Prostate gland (tissue), 2 donors: ENCODE data around the gene CCDC134. TPM values are rescaled to one million over a fixed set of nuclear protein-coding genes. Genes with fewer than 3 reads are reported as not detected.
"Not testable (repeated sequence)": the region's sequence is repeated elsewhere in the genome, so short reads cannot be mapped to it uniquely, and the experiment has no call there.

Source experiments
- DNase-seq: peaks from one replicate; pipeline ENCODE4 v3.0.0-alpha.2; 2019; ENCODE audit warnings: low spot score
- H3K27ac ChIP-seq, 2 donors: fragments of 200-600 bp; sonication (generic); 2 replicates each; pipeline ENCODE4 v1.5.1; 2017 to 2019
- H3K27me3 ChIP-seq: fragments of 200-600 bp; sonication (generic); replicated peaks from 2 replicates; pipeline ENCODE4 v1.5.1; 2019; ENCODE audit not compliant: insufficient read depth
- H3K36me3 ChIP-seq, 2 donors: fragments of 200-600 bp; sonication (generic); 1 replicate in 1 of 2; 2 replicates in 1 of 2; pipeline versions ENCODE4 v1.5.1 to v1.8.1; 2017 to 2019
- H3K4me1 ChIP-seq: fragments of 200-600 bp; sonication (generic); replicated peaks from 2 replicates; pipeline ENCODE4 v1.5.1; 2019
- H3K4me3 ChIP-seq, 2 donors: fragments of 200-600 bp; sonication (generic); 2 replicates each; pipeline ENCODE4 v1.5.1; 2017 to 2019
- H3K9me3 ChIP-seq: fragments of 200-600 bp; sonication (generic); 2 replicates; pipeline ENCODE4 v1.5.1; 2017
- CTCF ChIP-seq, 4 experiments: fragments of 200-600 bp in 2 of 4; fragments of 450-650 bp in 2 of 4; sonication (generic) in 2 of 4; IDR thresholded peaks; 1 replicate in 3 of 4; 2 replicates in 1 of 4; pipeline ENCODE4 v1.5.1; 2016 to 2019; ENCODE audit warnings: antibody characterized with exemption in 4 of 4, mild to moderate bottlenecking in 2 of 4, moderate library complexity in 2 of 4
- POLR2A ChIP-seq: fragments of 450-650 bp; IDR thresholded peaks from one replicate; pipeline ENCODE4 v1.6.1; 2016; ENCODE audit warnings: antibody characterized with exemption, mild to moderate bottlenecking
- POLR2AphosphoS5 ChIP-seq: sonication (generic); formaldehyde crosslinking; IDR thresholded peaks from one replicate; pipeline ENCODE4 v1.6.1; 2017; ENCODE audit warnings: antibody characterized with exemption
- WGBS: methylation state at CpG from one replicate; pipeline ENCODE4 v1.1.5; 2018; 5-methylcytosine and 5-hydroxymethylcytosine counted together
- intact Hi-C: fragments of 100-400 bp; cut with DNase I; formaldehyde crosslinking; loops from one replicate; pipeline ENCODE4 v1.14.2; 2022
- total RNA-seq, 2 donors: library from RNA; depleted of rRNA; stranded (reverse); fragments of >200 nt; gene quantifications; one replicate each; pipeline ENCODE4 v1.1.0, GENCODE V29; 2016

CCDC134 gene
- total RNA-seq, 2 donors from 2014 or later: 12.0 to 20.7 TPM

- intact Hi-C loops: no loop called here
- no peaks in the 10 kb centered on the region for H3K9me3 ChIP-seq
Measured at GRCh38 chr22:41832553-41833368, 32.3 kb downstream of the CCDC134 start, which contains the start of gene SREBF2. TSS of gene SREBF2 (plus strand) at chr22:41833105. CDS start at chr22:41833271, 166 bp downstream.

GRCh38 chr22:41833369-41834004 is 33.0 kb downstream of the CCDC134 start:
- Histone ChIP-seq H3K9me3 (no peaks in the 10 kb centered on the region), H3K27ac (peak overlapping the region; percentile 96 to 98), H3K36me3 (no peaks in the 10 kb centered on the region), H3K27me3 (no peaks in the 10 kb centered on the region), H3K4me1 (no peaks in the 10 kb centered on the region), H3K4me3 (peak overlapping the region; percentile 85 to 98)
- DNase-seq: peak; percentile 30
- 1% methylated on average over 38 of the region's 86 CpGs for WGBS
- intact Hi-C loops: no loop called here
- TF ChIP-seq POLR2A (peak; percentile 38), CTCF (IDR thresholded peaks at IDR 0.05) (peak in 2 of 4 experiments; percentile 15 to 25), POLR2AphosphoS5 (no peak)

More at GRCh38 chr22:41832553-41833368, 32.3 kb downstream of the CCDC134 start, which contains the start of gene SREBF2:
- Histone ChIP-seq H3K4me3 (peak within 1 kb of the TSS; percentile 85 to 98), H3K27ac (peak within 1 kb of the TSS; percentile 96 to 98), H3K36me3 (no peaks in the 10 kb centered on the region), H3K4me1 (no peaks in the 10 kb centered on the region), H3K27me3 (no peaks in the 10 kb centered on the region)
- peak; percentile 70 for TF ChIP-seq POLR2A
- TF ChIP-seq POLR2AphosphoS5: peak; percentile 98
- TF ChIP-seq CTCF (IDR thresholded peaks at IDR 0.05): peak in 1 of 4 experiments; percentile 2
- DNase-seq: peak; percentile 100
- WGBS: under 1% methylated on average over 63 of the region's 75 CpGs

GRCh38 chr22:41834005-41834944 is 33.8 kb downstream of the CCDC134 start:
- H3K27ac ChIP-seq: peak overlapping the region; percentile 96 to 98
- intact Hi-C loops: no loop called here
- 10% methylated on average over 14 of the region's 14 CpGs for WGBS

GRCh38 chr22:41835462-41835861 is 35.0 kb downstream of the CCDC134 start:
- H3K36me3 ChIP-seq, H3K4me1 ChIP-seq, H3K9me3 ChIP-seq, intact Hi-C loops, DNase-seq, H3K27me3 ChIP-seq, H3K4me3 ChIP-seq: not testable (repeated sequence)
- 78% methylated on average over 8 of the region's 8 CpGs for WGBS
- H3K27ac ChIP-seq: peak overlapping the region; percentile 3 to 98

More at GRCh38 chr22:41834005-41834944, 33.8 kb downstream of the CCDC134 start:
- Histone ChIP-seq H3K4me3 (peak overlapping the region; percentile 85 to 98), H3K9me3 (no peaks in the 10 kb centered on the region), H3K4me1 (no peaks in the 10 kb centered on the region), H3K36me3 (no peaks in the 10 kb centered on the region), H3K27me3 (no peaks in the 10 kb centered on the region)
- TF ChIP-seq POLR2A (no peak), POLR2AphosphoS5 (no peak), CTCF (IDR thresholded peaks at IDR 0.05) (no peak)
- no peak for DNase-seq
